ENCODE data around the gene HLCS.

DNA sequence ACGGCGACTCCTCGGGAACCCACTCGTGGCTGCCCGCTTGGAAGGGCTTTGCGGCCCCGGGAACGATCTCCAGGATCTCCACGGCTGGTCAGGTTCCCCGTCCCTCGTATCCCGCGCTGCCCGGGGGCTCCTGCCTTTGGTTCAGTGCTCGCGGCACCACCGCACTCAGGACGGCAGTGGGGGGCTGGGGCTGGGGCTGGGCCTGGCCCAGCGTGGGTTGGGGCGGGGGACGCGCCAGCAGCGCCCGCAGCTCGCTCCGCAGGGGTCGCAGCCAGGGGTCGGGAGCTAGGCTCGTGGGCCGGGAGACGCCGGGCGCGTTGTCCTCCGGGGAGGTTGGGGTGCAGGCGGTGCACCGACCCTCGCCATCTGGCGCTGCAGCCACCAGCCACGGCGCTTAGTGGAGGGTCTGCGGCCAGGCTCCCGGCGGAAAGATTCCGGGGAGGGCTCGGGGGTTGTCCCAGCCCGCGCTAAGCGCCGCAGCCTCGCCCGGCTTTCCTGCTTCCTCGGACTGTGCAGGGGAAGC, 258.6 kb downstream of the HLCS start:
- TF ChIP-seq, protein P1, sequence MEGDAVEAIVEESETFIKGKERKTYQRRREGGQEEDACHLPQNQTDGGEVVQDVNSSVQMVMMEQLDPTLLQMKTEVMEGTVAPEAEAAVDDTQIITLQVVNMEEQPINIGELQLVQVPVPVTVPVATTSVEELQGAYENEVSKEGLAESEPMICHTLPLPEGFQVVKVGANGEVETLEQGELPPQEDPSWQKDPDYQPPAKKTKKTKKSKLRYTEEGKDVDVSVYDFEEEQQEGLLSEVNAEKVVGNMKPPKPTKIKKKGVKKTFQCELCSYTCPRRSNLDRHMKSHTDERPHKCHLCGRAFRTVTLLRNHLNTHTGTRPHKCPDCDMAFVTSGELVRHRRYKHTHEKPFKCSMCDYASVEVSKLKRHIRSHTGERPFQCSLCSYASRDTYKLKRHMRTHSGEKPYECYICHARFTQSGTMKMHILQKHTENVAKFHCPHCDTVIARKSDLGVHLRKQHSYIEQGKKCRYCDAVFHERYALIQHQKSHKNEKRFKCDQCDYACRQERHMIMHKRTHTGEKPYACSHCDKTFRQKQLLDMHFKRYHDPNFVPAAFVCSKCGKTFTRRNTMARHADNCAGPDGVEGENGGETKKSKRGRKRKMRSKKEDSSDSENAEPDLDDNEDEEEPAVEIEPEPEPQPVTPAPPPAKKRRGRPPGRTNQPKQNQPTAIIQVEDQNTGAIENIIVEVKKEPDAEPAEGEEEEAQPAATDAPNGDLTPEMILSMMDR (IDR thresholded peaks at IDR 0.05): no peak
- TF ChIP-seq FOXM1 (IDR thresholded peaks at IDR 0.05; ENCODE audit: low read depth) (no peak), EZH2phosphoT487 (IDR thresholded peaks at IDR 0.05; ENCODE audit: borderline replicate concordance, low read depth) (no peak), TCF12 (IDR thresholded peaks at IDR 0.05) (no peak)
- TF ChIP-seq, protein P2, sequence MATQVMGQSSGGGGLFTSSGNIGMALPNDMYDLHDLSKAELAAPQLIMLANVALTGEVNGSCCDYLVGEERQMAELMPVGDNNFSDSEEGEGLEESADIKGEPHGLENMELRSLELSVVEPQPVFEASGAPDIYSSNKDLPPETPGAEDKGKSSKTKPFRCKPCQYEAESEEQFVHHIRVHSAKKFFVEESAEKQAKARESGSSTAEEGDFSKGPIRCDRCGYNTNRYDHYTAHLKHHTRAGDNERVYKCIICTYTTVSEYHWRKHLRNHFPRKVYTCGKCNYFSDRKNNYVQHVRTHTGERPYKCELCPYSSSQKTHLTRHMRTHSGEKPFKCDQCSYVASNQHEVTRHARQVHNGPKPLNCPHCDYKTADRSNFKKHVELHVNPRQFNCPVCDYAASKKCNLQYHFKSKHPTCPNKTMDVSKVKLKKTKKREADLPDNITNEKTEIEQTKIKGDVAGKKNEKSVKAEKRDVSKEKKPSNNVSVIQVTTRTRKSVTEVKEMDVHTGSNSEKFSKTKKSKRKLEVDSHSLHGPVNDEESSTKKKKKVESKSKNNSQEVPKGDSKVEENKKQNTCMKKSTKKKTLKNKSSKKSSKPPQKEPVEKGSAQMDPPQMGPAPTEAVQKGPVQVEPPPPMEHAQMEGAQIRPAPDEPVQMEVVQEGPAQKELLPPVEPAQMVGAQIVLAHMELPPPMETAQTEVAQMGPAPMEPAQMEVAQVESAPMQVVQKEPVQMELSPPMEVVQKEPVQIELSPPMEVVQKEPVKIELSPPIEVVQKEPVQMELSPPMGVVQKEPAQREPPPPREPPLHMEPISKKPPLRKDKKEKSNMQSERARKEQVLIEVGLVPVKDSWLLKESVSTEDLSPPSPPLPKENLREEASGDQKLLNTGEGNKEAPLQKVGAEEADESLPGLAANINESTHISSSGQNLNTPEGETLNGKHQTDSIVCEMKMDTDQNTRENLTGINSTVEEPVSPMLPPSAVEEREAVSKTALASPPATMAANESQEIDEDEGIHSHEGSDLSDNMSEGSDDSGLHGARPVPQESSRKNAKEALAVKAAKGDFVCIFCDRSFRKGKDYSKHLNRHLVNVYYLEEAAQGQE (IDR thresholded peaks at IDR 0.05; ENCODE audit: low read depth, low read length): no peak
- TF ChIP-seq, protein P3, sequence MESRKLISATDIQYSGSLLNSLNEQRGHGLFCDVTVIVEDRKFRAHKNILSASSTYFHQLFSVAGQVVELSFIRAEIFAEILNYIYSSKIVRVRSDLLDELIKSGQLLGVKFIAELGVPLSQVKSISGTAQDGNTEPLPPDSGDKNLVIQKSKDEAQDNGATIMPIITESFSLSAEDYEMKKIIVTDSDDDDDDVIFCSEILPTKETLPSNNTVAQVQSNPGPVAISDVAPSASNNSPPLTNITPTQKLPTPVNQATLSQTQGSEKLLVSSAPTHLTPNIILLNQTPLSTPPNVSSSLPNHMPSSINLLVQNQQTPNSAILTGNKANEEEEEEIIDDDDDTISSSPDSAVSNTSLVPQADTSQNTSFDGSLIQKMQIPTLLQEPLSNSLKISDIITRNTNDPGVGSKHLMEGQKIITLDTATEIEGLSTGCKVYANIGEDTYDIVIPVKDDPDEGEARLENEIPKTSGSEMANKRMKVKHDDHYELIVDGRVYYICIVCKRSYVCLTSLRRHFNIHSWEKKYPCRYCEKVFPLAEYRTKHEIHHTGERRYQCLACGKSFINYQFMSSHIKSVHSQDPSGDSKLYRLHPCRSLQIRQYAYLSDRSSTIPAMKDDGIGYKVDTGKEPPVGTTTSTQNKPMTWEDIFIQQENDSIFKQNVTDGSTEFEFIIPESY (IDR thresholded peaks at IDR 0.05; ENCODE audit: borderline replicate concordance, low read depth): no peak
- TF ChIP-seq, protein P4, sequence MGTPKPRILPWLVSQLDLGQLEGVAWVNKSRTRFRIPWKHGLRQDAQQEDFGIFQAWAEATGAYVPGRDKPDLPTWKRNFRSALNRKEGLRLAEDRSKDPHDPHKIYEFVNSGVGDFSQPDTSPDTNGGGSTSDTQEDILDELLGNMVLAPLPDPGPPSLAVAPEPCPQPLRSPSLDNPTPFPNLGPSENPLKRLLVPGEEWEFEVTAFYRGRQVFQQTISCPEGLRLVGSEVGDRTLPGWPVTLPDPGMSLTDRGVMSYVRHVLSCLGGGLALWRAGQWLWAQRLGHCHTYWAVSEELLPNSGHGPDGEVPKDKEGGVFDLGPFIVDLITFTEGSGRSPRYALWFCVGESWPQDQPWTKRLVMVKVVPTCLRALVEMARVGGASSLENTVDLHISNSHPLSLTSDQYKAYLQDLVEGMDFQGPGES (IDR thresholded peaks at IDR 0.05; ENCODE audit: low read depth, low read length): no peak
